ENCODE measurements around the gene CTRB1. TPM values are rescaled to one million over a fixed set of nuclear protein-coding genes. Genes with fewer than 3 reads are reported as not detected.
"Not testable (repeated sequence)": the region's sequence is repeated elsewhere in the genome, so short reads cannot be mapped to it uniquely, and the experiment has no call there.

The CTRB1 gene
- polyA plus RNA-seq, 4 donors: 0.04 TPM; not detected in 3

DNA sequence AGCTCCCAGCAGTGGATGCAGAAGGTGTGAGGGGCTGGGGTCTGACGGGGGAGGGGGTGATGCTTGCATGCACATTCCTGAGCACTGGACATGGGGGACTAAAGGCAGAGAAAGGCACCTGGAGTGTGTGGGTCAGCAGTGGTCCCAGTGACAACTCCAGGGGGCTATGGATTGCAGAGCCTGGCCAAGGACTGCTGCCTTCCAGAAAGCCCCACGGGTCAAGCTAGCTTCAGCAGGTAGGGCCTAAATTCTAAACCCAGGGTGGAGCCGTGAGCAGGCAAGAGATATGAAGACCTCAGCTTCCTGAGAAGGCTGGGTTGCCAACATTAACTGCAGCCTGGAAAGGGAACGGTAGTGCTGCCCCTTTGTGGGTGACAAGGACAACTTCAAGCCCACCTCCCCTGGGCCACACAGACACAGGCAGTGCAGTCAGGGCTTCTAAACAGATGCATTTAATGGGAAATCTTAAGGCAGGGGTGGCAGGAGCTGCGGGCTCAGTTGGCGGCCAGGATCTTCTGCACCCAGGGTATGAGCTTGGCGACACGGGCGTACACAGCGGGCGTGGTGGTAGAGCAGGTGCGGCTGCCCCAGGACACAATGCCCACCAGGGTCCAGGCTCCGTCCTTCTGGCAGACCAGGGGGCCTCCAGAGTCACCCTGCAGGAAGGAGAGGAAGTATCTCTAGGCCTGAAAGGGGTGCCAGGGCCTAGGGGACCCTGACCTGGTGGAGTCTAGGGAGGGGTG is 14.9 kb upstream of the CTRB1 start:
- DNase-seq (ENCODE audit: low read depth in 4 of 4, low spot score in 3 of 4): no peak

DNA sequence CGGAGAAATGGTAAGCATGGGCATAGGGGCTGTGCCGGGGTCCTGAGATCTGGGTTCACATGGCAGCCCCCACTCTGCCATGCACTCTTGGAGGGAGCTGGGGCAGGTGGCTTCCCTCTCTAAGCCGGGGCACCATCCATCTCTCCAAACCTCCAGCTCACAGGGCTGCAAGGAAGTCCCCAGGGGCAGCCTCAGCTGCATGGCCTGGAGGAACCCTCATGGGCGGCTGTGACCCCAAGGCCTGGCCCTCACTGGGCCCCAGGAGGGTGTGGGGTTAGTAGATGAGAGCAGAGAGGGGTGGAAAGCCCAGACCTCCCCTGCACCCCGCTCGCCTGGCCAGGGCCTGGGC is 14.4 kb upstream of the CTRB1 start:
- DNase-seq (ENCODE audit: low read depth in 4 of 4, low spot score in 3 of 4): no peak

DNA sequence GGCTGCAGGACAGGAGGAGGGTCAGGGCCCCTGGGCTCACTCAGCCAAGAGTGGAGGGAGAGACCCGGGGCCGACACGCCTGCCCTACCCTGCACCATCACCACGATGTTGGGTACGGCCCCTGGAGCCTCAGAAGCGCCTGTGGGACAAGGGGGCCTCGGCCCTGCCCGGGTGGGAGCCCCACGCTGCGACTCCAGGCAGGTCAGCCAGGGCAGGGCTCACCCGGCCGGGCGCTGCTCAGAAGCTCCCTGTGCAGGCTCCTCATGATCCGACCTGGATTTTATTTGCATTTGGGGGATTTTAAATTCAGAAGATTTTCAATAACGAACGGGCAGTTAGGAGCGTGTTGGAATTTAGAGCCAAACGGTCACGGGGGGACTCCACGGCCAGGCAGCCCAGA is 13.9 kb upstream of the CTRB1 start:
- DNase-seq (ENCODE audit: low read depth in 4 of 4, low spot score in 3 of 4): not testable (repeated sequence)

DNA sequence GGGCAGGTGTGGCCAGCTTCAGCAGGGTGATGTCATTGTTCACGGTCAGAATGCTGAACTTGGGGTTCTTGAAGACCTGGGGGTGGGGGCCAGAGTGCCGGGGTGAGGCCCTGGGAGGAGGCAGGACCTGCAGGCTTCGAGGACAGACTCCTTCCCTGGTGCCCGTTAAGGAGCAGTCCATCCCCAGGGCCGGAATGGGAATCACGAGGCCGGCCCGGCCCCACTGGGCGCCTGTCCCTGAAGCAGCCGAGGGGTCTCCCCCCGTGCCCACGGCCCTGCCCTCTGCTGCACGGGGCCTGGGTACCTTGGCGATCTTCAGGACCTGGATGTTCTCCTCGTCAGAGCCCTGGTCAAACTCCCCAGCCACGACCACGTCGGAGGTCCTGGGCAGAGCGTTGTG is 13.3 kb upstream of the CTRB1 start:
- DNase-seq (ENCODE audit: low read depth in 4 of 4, low spot score in 3 of 4): not testable (repeated sequence)

DNA sequence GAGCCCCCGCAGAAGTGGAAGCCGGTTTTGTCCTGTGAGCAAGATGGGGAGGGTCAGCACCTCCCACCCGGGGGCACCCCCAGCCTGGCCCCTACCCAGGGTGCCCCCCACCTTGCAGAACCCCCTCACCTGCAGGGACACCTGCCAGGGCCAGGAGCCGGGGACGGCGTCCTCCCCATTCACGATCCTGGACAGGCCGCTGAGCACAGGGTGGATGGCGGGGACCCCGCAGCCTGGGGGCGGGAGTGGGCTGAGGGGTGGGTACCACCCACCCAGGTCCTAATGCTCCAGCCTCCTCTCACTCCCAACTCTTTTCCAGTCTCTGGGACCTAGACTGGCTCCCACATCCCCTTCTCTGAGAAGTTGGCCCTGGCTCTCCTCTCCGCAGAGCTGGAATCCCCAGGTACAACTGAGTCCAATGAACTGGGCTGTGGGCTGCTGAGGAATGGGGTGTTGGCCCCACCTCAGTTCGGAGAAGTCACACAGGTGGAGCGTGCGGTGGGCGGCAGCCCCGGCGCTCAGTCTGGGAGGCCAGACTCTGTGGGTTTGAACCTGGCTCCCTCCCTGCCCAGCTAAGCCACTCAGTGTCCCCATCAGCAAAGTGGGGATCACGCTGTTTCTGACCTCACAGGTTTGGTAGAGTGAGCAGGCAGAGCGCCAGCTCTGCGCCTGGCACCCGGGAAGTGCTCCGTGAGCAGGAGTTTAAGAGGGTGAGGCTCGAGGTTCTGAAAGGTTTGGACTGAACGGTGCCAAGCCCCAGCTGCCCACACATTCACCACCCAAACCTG is 12.6 kb upstream of the CTRB1 start:
- DNase-seq (ENCODE audit: low read depth in 4 of 4, low spot score in 3 of 4): not testable (repeated sequence)

DNA sequence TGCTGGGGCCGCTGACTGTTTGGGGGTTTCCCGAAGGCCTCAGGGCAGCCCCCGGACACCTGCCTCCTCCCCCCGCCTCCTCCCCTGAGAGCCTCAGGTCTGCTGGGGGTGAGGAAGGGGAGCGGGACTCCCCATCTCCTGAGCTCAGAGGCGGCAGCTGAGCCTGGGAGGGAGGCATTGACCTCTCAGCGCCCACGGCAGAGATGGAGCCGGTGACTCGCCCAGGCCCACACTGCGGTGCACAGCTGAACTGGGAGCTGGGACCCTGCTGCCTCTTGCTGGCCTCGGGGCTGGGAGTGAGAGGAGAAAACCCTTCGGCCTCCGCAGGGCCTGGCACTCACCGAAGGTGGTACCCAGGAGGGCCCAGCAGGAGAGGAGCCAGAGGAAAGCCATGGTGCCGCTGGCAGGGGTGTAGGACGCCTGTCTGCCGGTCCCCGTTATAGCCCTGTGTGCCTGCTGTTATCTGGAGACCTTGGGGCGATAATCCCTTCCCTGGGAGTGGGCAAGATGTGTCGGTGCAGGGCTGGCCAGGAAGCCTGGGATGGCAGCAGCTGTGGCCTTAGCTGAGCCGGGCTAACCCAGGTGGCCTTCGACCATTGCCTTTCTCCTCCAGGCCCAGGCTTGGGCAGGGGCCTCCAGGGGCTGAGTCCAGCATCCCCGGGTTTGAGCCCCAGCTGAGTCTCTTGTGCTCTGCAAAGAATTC is 11.9 kb upstream of the CTRB1 start, which contains the start of gene CTRB2:
Gene CTRB2, minus strand, starts transcription at position 413 of the 703 bp plus-strand sequence. Its CDS starts 20 bp downstream, at position 393.
- DNase-seq (ENCODE audit: low read depth in 4 of 4, low spot score in 3 of 4): no peak

DNA sequence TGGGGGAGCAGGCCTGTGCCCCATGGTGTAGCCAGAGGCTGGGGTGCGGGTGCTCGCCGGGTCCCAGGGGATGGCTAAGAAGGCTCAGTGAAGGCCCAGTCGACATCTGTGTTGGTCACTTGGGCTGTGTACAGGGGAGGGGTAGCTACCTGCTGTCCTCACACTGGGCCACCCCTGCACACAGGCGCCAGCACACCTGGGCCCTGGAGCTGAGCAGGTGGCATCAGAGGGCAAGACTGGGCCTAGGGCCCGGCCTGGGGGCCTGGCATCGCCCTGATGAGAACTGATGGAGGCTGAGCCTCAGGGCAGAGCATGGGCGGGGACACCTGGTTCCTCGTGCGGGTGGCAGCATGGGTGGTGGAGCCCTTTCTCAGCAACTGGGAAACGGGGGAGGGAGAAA is 11.0 kb upstream of the CTRB1 start:
- no peak for DNase-seq (ENCODE audit: low read depth in 4 of 4, low spot score in 3 of 4)

DNA sequence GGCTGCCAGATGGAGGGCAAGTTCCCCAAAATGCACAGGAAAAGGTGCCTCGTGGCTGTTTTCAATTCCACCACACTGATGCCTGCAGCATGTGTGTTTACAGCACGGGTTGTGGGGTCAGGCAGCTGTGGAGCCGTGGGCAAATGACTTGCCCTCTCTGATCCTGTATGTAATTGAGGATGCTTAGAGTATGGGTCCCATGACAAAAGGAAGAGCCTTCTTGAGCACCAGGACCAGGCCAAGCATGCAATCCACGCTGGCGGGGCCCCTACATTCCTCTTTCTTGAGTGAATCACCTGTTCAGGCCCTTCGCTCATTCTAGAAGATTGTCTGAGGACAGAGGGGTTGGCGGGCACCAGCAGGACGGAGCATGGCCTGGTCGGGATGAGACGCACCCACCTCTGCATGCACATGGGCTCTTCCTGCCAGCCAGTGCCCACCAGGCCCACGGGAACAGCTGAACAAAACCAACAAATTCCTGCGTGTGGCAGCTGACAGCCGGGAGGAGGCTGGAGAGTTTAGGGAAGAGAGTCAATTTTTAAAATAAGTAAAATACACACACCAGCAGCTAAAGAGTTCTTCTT is 10.5 kb upstream of the CTRB1 start:
- no peak for DNase-seq (ENCODE audit: low read depth in 4 of 4, low spot score in 3 of 4)

DNA sequence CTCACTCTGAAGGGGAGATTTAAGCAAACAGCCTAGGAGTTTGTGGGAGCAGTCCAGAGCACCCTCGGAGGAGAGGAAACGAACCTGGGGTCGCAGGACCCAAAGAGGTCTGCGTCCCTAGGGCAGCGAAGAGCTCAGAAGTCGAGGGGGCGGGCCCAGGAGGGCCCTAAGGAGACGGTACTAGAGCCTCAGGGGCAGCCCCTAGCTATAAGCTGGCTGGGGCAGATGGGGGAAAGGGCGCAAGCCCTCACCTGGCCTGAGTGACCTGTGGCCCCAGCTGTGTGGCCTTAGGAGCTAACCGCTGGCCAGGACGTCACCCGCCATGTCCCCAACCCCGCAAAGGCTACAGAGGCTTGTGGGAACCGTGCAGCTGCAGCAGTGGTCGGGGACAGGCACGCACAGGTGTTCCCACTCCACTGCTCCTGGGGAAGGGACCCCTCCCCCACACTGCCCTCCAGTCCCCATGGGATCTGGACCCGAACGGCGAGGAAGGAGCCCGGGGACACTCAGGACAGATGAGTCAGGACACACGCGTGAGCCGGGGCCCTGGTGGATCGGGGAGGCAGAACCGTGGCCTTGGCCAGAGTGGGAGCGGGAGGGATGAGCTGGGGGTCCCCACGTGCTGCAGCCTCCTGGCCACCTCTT is 9.8 kb upstream of the CTRB1 start:
- DNase-seq (ENCODE audit: low read depth in 4 of 4, low spot score in 3 of 4): no peak

DNA sequence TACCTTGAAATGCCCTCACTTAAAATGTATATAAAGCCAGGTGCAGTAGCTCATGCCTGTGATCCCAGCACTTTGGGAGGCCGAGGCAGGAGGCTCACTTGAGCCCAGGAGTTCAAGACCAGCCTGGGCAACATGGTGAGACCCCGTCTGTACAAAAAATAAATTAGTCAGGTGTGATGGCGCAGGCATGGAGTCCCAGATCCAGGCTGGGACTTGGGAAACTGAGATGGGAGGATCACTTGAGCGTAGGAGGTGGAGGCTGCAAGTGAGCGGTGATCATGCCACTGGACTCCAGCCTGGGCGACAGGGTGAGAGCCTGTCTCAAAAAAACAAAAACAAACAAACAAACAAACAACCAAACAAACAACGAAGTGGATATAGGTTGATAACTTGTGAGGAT is 9.3 kb upstream of the CTRB1 start:
- not testable (repeated sequence) for DNase-seq (ENCODE audit: low read depth in 4 of 4, low spot score in 3 of 4)

DNA sequence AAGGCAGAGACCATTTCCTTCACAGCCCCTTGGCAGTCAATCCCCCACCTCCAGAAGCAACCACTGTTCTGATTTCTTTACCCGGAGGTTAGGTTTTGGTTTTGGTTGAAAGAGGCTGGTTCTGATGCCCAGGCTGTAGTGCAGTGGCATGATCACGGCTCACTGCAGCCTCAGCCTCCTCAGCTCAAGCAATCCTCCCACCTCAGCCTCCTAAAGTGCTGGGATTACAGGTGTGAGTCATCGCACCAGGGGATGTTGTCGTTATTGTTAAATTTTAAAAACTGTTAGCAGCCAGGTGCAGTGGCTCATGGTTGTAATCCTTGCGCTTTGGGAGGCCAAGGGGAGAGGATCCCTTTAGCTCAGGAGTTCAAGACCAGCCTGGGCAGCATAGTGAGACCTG is 8.8 kb upstream of the CTRB1 start:
- no peak for DNase-seq (ENCODE audit: low read depth in 4 of 4, low spot score in 3 of 4)

DNA sequence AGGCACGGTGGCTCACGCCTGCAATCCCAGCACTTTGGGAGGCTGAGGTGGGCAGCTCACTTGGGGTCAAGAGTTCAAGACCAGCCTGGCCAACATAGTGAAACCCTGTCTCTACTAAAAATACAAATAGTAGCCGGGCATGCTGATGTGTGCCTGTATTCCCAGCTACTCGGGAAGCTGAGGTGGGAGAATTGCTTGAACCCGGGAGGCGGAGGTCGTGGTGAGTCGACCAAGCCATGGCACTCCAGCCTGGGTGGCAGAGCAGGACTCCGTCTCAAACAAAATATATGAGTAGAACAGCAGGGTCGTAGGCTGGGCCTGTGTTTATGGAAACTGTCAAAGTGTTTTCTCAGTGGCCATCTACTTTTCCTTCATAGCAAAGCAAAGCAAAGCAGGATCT is 7.5 kb upstream of the CTRB1 start:
- DNase-seq (ENCODE audit: low read depth in 4 of 4, low spot score in 3 of 4): not testable (repeated sequence)

DNA sequence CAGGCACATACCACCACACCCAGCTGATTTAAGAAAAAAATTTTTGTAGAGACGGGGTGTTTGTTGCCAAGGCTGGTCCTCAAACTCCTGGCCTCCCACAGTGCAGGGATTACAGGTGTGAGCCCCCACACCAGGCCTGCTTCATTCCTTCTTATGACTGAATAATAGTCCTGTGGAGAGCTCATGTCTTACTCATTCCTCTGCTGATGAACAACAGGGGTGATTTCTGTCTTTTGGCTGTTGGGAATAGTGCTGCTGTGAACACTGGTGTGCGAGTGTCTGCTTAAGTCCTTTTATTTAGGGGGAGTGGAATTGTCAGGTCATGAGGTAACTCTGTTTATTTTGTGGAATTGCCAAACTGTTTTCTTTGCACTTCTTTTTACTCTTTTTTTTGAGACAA is 2.7 kb upstream of the CTRB1 start:
- DNase-seq (ENCODE audit: low read depth in 4 of 4, low spot score in 3 of 4): no peak

DNA sequence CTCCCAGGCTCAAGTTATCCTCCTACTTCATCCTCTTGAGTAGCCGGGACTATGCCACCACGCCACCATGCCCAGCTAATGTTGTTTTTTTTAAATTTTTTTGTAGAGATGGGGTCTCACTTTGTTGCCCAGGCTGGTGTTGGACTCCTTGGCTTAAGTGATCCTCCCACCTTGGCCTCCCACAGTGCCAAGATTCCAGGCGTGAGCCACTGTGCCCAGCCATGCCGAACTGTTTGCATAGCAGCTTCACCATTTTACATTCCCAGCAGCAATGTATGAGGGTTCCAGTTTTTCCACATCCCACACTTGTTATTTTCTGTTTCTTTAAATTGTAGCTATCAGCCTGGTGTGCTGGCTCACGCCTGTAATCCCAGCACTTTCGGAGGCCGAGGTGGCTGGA is 2.2 kb upstream of the CTRB1 start:
- no peak for DNase-seq (ENCODE audit: low read depth in 4 of 4, low spot score in 3 of 4)

DNA sequence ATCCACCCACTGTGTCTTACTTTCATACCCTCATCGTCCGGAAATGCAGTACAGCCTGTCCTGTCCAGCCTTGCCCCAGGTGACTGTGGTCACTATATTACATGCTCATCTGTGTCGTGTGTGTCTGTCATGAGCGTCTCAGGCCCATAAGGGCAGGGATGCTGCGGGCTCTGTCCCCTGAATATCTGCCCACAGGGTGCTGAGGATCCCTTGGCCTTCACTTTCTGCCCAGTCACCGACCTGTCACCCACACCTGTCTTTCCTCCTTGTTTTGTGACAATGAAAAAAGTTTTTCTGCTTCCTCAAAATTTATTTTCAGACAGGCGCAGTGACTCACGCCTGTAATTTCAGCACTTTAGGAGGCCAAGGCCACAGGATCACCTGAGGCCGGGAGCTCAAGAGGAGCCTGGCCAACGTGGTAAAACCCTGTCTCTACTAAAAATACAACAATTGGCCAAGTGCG is 1.4 kb upstream of the CTRB1 start:
- no peak for DNase-seq (ENCODE audit: low read depth in 4 of 4, low spot score in 3 of 4)

DNA sequence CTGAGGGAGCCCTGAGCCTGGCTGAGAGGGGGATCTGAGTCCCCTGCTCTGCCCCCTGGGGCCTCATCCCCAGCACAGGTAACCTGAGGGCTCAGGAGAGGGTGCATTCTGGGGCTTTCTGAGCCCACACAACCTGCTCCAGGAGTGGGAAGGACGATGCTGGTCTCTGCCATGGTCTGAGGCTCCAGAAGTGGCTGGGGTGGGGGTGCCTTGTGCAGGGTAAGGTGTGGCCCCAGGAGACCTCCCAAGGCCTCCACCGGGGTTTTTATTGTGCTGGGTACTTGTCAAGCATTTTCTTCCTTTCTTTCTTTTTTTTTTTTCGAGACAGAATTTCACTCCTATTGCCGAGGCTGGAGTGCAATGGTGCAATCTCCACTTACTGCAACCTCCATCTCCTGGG is 300 bp downstream of the CTRB1 start:
- DNase-seq (ENCODE audit: low read depth in 4 of 4, low spot score in 3 of 4): no peak

DNA sequence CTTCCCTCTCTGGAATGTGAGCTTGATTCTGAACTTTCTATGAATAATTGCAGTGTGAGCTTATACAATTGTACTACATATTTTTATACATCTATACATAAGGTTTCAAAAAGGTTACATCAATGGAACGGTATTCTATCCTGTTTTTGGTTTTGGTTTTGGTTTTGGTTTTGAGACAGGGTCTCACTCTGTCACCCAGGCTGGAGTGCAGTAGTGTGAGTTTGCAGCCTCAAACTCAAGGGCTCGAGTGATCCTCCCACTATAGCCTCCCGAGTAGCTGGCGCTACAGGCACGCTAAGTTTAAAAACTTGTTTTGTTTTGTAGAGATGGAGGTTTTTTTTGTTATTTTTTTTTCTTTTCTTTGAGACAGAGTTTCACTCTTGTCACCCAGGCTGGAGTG is 1.1 kb downstream of the CTRB1 start:
- DNase-seq (ENCODE audit: low read depth in 4 of 4, low spot score in 3 of 4): no peak

DNA sequence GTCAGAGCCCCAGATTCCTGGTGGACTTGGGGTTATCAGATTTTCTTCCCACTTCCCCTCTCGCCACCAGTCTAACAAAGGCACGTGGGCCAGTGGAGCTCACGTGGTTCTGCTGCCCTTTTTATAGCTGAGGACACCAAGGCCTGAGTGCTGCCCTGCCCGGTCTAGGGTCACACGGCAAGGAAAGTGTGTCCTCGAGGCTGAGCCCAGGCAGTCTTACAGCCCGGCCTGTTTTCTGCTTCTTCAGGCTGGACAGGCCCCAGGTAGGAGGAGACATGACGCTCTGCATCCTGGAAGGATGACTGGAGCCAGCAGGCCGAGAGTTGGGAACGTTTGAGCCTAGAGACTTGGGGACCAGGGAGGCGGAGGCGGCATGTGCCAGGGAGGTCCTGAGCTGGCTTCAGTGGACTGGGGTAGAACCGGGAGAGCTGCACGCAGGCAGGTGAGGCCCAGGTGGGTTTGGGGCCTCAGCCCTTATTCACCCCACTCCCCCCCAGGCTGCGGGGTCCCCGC is 3.5 kb downstream of the CTRB1 start:
- no peak for DNase-seq (ENCODE audit: low read depth in 4 of 4, low spot score in 3 of 4)

DNA sequence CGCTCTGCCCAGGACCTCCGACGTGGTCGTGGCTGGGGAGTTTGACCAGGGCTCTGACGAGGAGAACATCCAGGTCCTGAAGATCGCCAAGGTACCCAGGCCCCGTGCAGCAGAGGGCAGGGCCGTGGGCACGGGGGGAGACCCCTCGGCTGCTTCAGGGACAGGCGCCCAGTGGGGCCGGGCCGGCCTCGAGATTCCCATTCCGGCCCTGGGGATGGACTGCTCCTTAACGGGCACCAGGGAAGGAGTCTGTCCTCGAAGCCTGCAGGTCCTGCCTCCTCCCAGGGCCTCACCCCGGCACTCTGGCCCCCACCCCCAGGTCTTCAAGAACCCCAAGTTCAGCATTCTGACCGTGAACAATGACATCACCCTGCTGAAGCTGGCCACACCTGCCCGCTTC is 4.3 kb downstream of the CTRB1 start:
- DNase-seq (ENCODE audit: low read depth in 4 of 4, low spot score in 3 of 4): not testable (repeated sequence)
